Caco-2 (cell line): Measurements from ENCODE around the gene LEUTX. TPM values are rescaled to one million over a fixed set of nuclear protein-coding genes. Genes with fewer than 3 reads are reported as not detected.

Source experiments
- BruUV-seq: library from RNA; stranded (reverse); fragments of 400-500 nt; replicated peaks from 2 replicates; lab custom pipeline; 2021; lab: Mats Ljungman, UMichigan
- CTCF ChIA-PET: fragments of 300-600 bp; sonication (Branson Sonifier 250); formaldehyde crosslinking; loops from one replicate; lab custom pipeline; 2022; ENCODE audit warnings: antibody characterized with exemption; lab: Charles Lee
- POLR2A ChIA-PET: fragments of 300-600 bp; sonication (Branson Sonifier 250); formaldehyde crosslinking; loops from one replicate; lab custom pipeline; 2022; ENCODE audit warnings: antibody characterized with exemption; lab: Charles Lee
- DNase-seq, 2 experiments: peaks; one replicate each; pipeline versions ENCODE4 v3.0.0 to v3.0.0-alpha.2; 2020 to 2022
- H3K27me3 ChIP-seq: replicated peaks from 2 replicates; pipeline ENCODE4 v1.6.0; 2011; ENCODE audit warnings: low read length; ENCODE audit not compliant: control insufficient read depth, insufficient read depth
- H3K36me3 ChIP-seq: 2 replicates; pipeline ENCODE4 v1.5.1; 2011; ENCODE audit warnings: low read length; ENCODE audit not compliant: control insufficient read depth, insufficient read depth
- H3K4me1 ChIP-seq: fragments of 250-450 bp; sonication (Bioruptor Pico); 2 replicates; pipeline ENCODE4 v1.5.1; 2020; ENCODE audit warnings: mild to moderate bottlenecking
- H3K4me3 ChIP-seq: 2 replicates; pipeline ENCODE4 v1.5.1; 2011; ENCODE audit warnings: low read depth, mild to moderate bottlenecking, control low read depth, low read length
- H3K9me3 ChIP-seq: fragments of 250-450 bp; sonication (Bioruptor Pico); 2 replicates; pipeline ENCODE4 v1.5.1; 2020; ENCODE audit warnings: mild to moderate bottlenecking, moderate library complexity
- H3K27ac Mint-ChIP-seq: one replicate; pipeline ENCODE4 v1.8.0; 2022; ENCODE audit warnings: mixed read lengths; ENCODE audit not compliant: unreplicated experiment
- H3K27me3 Mint-ChIP-seq: one replicate; pipeline ENCODE4 v1.8.0; 2022; ENCODE audit warnings: mixed read lengths; ENCODE audit not compliant: insufficient read depth, unreplicated experiment
- H3K36me3 Mint-ChIP-seq: one replicate; pipeline ENCODE4 v1.8.0; 2022; ENCODE audit warnings: mild to moderate bottlenecking, mixed read lengths; ENCODE audit not compliant: insufficient read depth, unreplicated experiment
- H3K4me1 Mint-ChIP-seq: one replicate; pipeline ENCODE4 v1.8.0; 2022; ENCODE audit warnings: low read depth, mixed read lengths; ENCODE audit not compliant: unreplicated experiment
- H3K4me3 Mint-ChIP-seq: one replicate; pipeline ENCODE4 v1.8.0; 2022; ENCODE audit warnings: mild to moderate bottlenecking, moderate library complexity, mixed read lengths; ENCODE audit not compliant: unreplicated experiment
- H3K9me3 Mint-ChIP-seq: one replicate; pipeline ENCODE4 v1.8.0; 2022; ENCODE audit warnings: mixed read lengths; ENCODE audit not compliant: unreplicated experiment
- intact Hi-C: fragments of 100-400 bp; cut with micrococcal nuclease; formaldehyde crosslinking; loops from one replicate; pipeline ENCODE4 v1.10.0; 2022; ENCODE audit not compliant: unreplicated experiment
- total RNA-seq: library from RNA; stranded (reverse); gene quantifications from 2 replicates; pipeline ENCODE4 v1.2.3, GENCODE V29; 2022
- TF ChIP-seq, protein P1 (sequence below), 2 experiments: fragments of 200-600 bp in 1 of 2; IDR thresholded peaks; 1 replicate in 1 of 2; 2 replicates in 1 of 2; pipeline versions ENCODE4 v1.5.1 to v1.8.0; 2011 to 2022; ENCODE audit warnings: antibody characterized with exemption in 1 of 2, control low read depth in 1 of 2, inconsistent platforms in 1 of 2, low read depth in 1 of 2, low read length in 1 of 2, mild to moderate bottlenecking in 1 of 2, moderate library complexity in 1 of 2; ENCODE audit not compliant: insufficient read depth in 1 of 2, severe bottlenecking in 1 of 2, unreplicated experiment in 1 of 2

The LEUTX gene
- total RNA-seq, 1 experiment from 2014 or later: not detected

DNA sequence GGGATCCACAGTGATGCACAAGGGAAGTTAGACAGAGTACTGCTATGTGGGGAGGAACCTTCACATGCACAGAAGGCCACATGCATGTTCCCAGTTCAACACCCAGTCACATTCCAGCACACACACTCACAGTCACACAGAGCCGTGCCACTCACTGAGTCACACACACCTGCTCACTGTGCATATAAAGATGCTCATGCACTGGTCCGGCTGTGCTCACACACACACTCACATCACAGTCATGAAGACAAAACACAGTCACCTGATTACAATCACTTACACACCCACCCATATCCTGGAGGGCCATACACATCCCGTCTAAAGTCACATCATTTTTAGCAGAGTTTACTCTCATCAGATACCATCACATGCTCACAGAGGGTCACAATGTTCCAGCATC lies 41.3 kb upstream of the LEUTX start:
- Mint-ChIP-seq H3K27ac (no peak overlapping the region), H3K27me3 (peaks cover 9% of the 10 kb centered on the region), H3K9me3 (no peaks in the 10 kb centered on the region), H3K4me3 (no peak overlapping the region), H3K4me1 (no peaks in the 10 kb centered on the region), H3K36me3 (no peaks in the 10 kb centered on the region)
- TF ChIP-seq, protein P1, sequence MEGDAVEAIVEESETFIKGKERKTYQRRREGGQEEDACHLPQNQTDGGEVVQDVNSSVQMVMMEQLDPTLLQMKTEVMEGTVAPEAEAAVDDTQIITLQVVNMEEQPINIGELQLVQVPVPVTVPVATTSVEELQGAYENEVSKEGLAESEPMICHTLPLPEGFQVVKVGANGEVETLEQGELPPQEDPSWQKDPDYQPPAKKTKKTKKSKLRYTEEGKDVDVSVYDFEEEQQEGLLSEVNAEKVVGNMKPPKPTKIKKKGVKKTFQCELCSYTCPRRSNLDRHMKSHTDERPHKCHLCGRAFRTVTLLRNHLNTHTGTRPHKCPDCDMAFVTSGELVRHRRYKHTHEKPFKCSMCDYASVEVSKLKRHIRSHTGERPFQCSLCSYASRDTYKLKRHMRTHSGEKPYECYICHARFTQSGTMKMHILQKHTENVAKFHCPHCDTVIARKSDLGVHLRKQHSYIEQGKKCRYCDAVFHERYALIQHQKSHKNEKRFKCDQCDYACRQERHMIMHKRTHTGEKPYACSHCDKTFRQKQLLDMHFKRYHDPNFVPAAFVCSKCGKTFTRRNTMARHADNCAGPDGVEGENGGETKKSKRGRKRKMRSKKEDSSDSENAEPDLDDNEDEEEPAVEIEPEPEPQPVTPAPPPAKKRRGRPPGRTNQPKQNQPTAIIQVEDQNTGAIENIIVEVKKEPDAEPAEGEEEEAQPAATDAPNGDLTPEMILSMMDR (IDR thresholded peaks at IDR 0.05; ENCODE audit: insufficient read depth in 1 of 2, low read depth in 1 of 2, low read length in 1 of 2, severe bottlenecking in 1 of 2, unreplicated experiment in 1 of 2): no peak
- no peaks in the 10 kb centered on the region for H3K4me1 ChIP-seq
- no peak for DNase-seq
- peaks cover 2% of the 10 kb centered on the region; the same call in 1 of the 2 replicates for H3K27me3 ChIP-seq
- H3K9me3 ChIP-seq: no peaks in the 10 kb centered on the region
- intact Hi-C loops: no loop called here
- no peak overlapping the region for H3K4me3 ChIP-seq
- no TSS peak for BruUV-seq
- ChIA-PET CTCF (no interaction called here), POLR2A (no interaction called here)
- no peaks in the 10 kb centered on the region for H3K36me3 ChIP-seq

DNA sequence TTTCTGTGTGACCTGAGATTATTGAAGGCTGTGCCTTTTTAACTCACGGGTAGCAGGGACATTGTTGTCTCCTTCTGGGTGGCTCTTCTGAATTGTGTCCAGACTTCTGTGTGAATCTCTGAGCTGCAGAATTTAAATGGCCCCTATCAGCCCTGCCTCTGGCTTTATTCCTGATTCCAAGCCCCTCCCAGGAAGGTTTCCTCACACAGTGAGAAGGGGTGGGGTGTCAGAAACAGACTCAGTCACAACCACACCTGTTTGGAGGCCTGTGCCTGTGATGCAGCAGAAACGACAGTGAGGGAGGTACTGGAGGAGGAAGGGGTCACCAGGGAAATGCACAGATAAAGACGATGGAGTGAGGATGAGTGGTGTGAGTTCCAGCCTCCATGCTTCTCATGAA lies 40.8 kb upstream of the LEUTX start, which contains the start of gene CLC:
TSS of gene CLC (minus strand) at position 139 of the 400 bp plus-strand sequence. CDS start at position 62, 77 bp downstream.
- no TSS peak for BruUV-seq
- intact Hi-C loops: no loop called here
- TF ChIP-seq, protein P1 (IDR thresholded peaks at IDR 0.05; ENCODE audit: insufficient read depth in 1 of 2, low read depth in 1 of 2, low read length in 1 of 2, severe bottlenecking in 1 of 2, unreplicated experiment in 1 of 2): no peak
- H3K4me1 ChIP-seq: no peaks in the 10 kb centered on the region
- H3K4me3 Mint-ChIP-seq: no peak within 1 kb of the TSS
- POLR2A ChIA-PET: no interaction called here
- H3K27ac Mint-ChIP-seq: no peak within 1 kb of the TSS
- H3K9me3 ChIP-seq: no peaks in the 10 kb centered on the region
- peaks cover 2% of the 10 kb centered on the region; the same call in 1 of the 2 replicates for H3K27me3 ChIP-seq
- no peaks in the 10 kb centered on the region for H3K9me3 Mint-ChIP-seq
- H3K4me3 ChIP-seq: no peak within 1 kb of the TSS
- H3K36me3 ChIP-seq: no peaks in the 10 kb centered on the region
- H3K27me3 Mint-ChIP-seq: peaks cover 9% of the 10 kb centered on the region
- CTCF ChIA-PET: no interaction called here
- H3K36me3 Mint-ChIP-seq: no peaks in the 10 kb centered on the region
- no peak for DNase-seq
- no peaks in the 10 kb centered on the region for H3K4me1 Mint-ChIP-seq

DNA sequence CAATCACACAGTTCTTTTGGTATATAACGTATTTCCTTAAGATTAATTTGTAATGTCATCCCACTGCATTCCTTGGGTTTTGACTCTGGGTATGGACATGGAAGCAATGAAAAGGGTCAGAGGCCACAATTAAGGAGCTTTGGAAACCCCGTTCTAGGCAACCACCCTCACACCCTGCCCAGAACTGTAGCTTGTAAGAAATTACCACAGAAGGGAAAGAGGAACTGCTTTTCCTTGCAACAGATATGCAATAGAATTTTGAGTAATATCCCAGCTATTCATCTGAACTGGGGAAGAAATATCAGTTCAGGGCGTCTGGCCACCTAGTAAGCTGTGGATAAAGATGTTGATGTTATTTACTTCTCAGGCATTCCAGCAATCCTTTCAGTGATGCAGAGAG lies 39.8 kb upstream of the LEUTX start:
- Mint-ChIP-seq H3K4me3 (no peak overlapping the region), H3K27me3 (peaks cover 10% of the 10 kb centered on the region), H3K9me3 (no peaks in the 10 kb centered on the region), H3K36me3 (no peaks in the 10 kb centered on the region), H3K4me1 (no peaks in the 10 kb centered on the region), H3K27ac (no peak overlapping the region)
- no peaks in the 10 kb centered on the region for H3K4me1 ChIP-seq
- H3K36me3 ChIP-seq: no peaks in the 10 kb centered on the region
- no TSS peak for BruUV-seq
- H3K27me3 ChIP-seq: peaks cover 2% of the 10 kb centered on the region; the same call in 1 of the 2 replicates
- H3K9me3 ChIP-seq: no peaks in the 10 kb centered on the region
- TF ChIP-seq, protein P1 (IDR thresholded peaks at IDR 0.05; ENCODE audit: insufficient read depth in 1 of 2, low read depth in 1 of 2, low read length in 1 of 2, severe bottlenecking in 1 of 2, unreplicated experiment in 1 of 2): no peak
- intact Hi-C loops: no loop called here
- POLR2A ChIA-PET: no interaction called here
- no peak for DNase-seq
- H3K4me3 ChIP-seq: no peak overlapping the region
- CTCF ChIA-PET: no interaction called here
